ENCODE data around the gene KRTAP5-5. TPM values are rescaled to one million over a fixed set of nuclear protein-coding genes. Genes with fewer than 3 reads are reported as not detected.

Gene KRTAP5-5
- not detected in 2 replicates for total RNA-seq

GRCh38 chr11:1629326-1630185, at the start of gene KRTAP5-5:
TSS of gene KRTAP5-5 (plus strand) at chr11:1629775. CDS start at chr11:1629841, 66 bp downstream.

GRCh38 chr11:1584661-1585370, 44.8 kb upstream of the KRTAP5-5 start, which contains the start of gene KRTAP5-1:
TSS of gene KRTAP5-1 (minus strand) at chr11:1585283. CDS start at chr11:1585249, 34 bp downstream.

GRCh38 chr11:1597994-1598380, 31.6 kb upstream of the KRTAP5-5 start, which contains the start of gene KRTAP5-2:
TSS of gene KRTAP5-2 (minus strand) at chr11:1598294. CDS start at chr11:1598250, 44 bp downstream.

GRCh38 chr11:1608363-1608762, 21.2 kb upstream of the KRTAP5-5 start, which contains the start of gene KRTAP5-3:
TSS of gene KRTAP5-3 (minus strand) at chr11:1608463. CDS start at chr11:1608385, 78 bp downstream.

GRCh38 chr11:1622086-1622485, 7.5 kb upstream of the KRTAP5-5 start, which contains the start of gene KRTAP5-4:
TSS of gene KRTAP5-4 (minus strand) at chr11:1622138. CDS start at chr11:1622093, 45 bp downstream.

Other genes with a start within 250 kb of the KRTAP5-5 start
- under 0.01 TPM in 1 of 2 replicates, not detected in the other for gene BRSK2, start 239.8 kb upstream of the KRTAP5-5 start, total RNA-seq
- gene MOB2, start 143.0 kb upstream of the KRTAP5-5 start, total RNA-seq, result 13.1 and 14.2 TPM in 2 replicates
- gene DUSP8, start 57.5 kb upstream of the KRTAP5-5 start, total RNA-seq, result 0.32 and 0.39 TPM in 2 replicates
- gene KRTAP5-1, start 44.5 kb upstream of the KRTAP5-5 start, total RNA-seq, result not detected in 2 replicates
- gene KRTAP5-2, start 31.5 kb upstream of the KRTAP5-5 start, total RNA-seq, result not detected in 2 replicates
- not detected in 2 replicates for gene KRTAP5-3, start 21.3 kb upstream of the KRTAP5-5 start, total RNA-seq
- not detected in 2 replicates for gene KRTAP5-4, start 7.6 kb upstream of the KRTAP5-5 start, total RNA-seq
- not detected in 2 replicates for gene KRTAP5-6, start 67.4 kb downstream of the KRTAP5-5 start, total RNA-seq
- 5.5 and 9.5 TPM in 2 replicates for gene IFITM10, start 120.8 kb downstream of the KRTAP5-5 start, total RNA-seq
- 222 and 262 TPM in 2 replicates for gene CTSD, start 134.2 kb downstream of the KRTAP5-5 start, total RNA-seq
- not detected in 2 replicates for gene SYT8, start 205.2 kb downstream of the KRTAP5-5 start, total RNA-seq
- gene TNNI2, start 209.2 kb downstream of the KRTAP5-5 start, total RNA-seq, result not detected in 2 replicates
- gene LSP1, start 223.3 kb downstream of the KRTAP5-5 start, total RNA-seq, result 84.1 and 94.5 TPM in 2 replicates